Esophagus (tissue), 2 donors: ENCODE results near the gene TNIK. TPM values are rescaled to one million over a fixed set of nuclear protein-coding genes. Genes with fewer than 3 reads are reported as not detected.

Source experiments
- H3K27ac ChIP-seq, 2 donors: one replicate each; pipeline ENCODE4 v1.5.1; 2013; ENCODE audit warnings: low read depth in 2 of 2, mild to moderate bottlenecking in 2 of 2, inconsistent platforms in 1 of 2, low read length in 1 of 2, moderate library complexity in 1 of 2
- H3K27me3 ChIP-seq, 2 donors: one replicate each; pipeline ENCODE4 v1.6.1; 2013; ENCODE audit warnings: low read length in 2 of 2, control low read depth in 1 of 2, mild to moderate bottlenecking in 1 of 2; ENCODE audit not compliant: insufficient read depth in 2 of 2, control insufficient read depth in 1 of 2
- H3K36me3 ChIP-seq, 2 donors: one replicate each; pipeline ENCODE4 v1.6.1; 2013; ENCODE audit warnings: low read length in 1 of 2; ENCODE audit not compliant: control insufficient read depth in 2 of 2, insufficient read depth in 2 of 2
- H3K4me1 ChIP-seq, 2 donors: one replicate each; pipeline ENCODE4 v1.6.1; 2013; ENCODE audit warnings: low read length in 1 of 2; ENCODE audit not compliant: control insufficient read depth in 2 of 2, insufficient read depth in 2 of 2
- H3K4me3 ChIP-seq, 2 donors: one replicate each; pipeline ENCODE4 v1.5.1; 2013; ENCODE audit warnings: low read length in 2 of 2, mild to moderate bottlenecking in 2 of 2, low read depth in 1 of 2, moderate library complexity in 1 of 2
- H3K9me3 ChIP-seq, 2 donors: one replicate each; pipeline ENCODE4 v1.6.1; 2013; ENCODE audit warnings: mild to moderate bottlenecking in 2 of 2, low read depth in 1 of 2, low read length in 1 of 2, moderate library complexity in 1 of 2; ENCODE audit not compliant: control insufficient read depth in 2 of 2, insufficient read depth in 1 of 2
- WGBS, 2 donors: extraction: QIAGEN DNeasy Blood & Tissue Kit; methylation state at CpG; one replicate each; pipeline ENCODE4 v1.1.7; 2013; 5-methylcytosine and 5-hydroxymethylcytosine counted together
- polyA plus RNA-seq, 2 donors: library from polyadenylated mRNA; stranded (reverse); fragments of 200-250 nt; gene quantifications; one replicate each; pipeline ENCODE4 v1.2.3, GENCODE V29; 2013
- donor health status: healthy with polysubstance abuse.
- donor health status: Bipolar disorder and iron deficiency.

TNIK gene
- polyA plus RNA-seq, 2 donors: 2.2 to 3.2 TPM

GRCh38 chr3:171269542-171269941 is 190.7 kb downstream of the TNIK start:
- H3K36me3 ChIP-seq: no peaks in the 10 kb centered on the region
- no peaks in the 10 kb centered on the region for H3K27me3 ChIP-seq
- no peaks in the 10 kb centered on the region for H3K4me1 ChIP-seq
- no peak overlapping the region for H3K27ac ChIP-seq
- no peak overlapping the region for H3K4me3 ChIP-seq
- no peaks in the 10 kb centered on the region for H3K9me3 ChIP-seq

- 46 to 52% methylated on average over 1 of the region's 1 CpG for WGBS, 2 donors
- Histone ChIP-seq H3K4me3 (no peak overlapping the region), H3K27me3 (no peaks in the 10 kb centered on the region), H3K9me3 (no peaks in the 10 kb centered on the region), H3K27ac (no peak overlapping the region), H3K4me1 (no peaks in the 10 kb centered on the region), H3K36me3 (no peaks in the 10 kb centered on the region)
Observed at GRCh38 chr3:171268677-171269076, 191.5 kb downstream of the TNIK start.

- 24 to 28% methylated on average over 1 of the region's 1 CpG for WGBS, 2 donors
- no peaks in the 10 kb centered on the region for H3K27me3 ChIP-seq
- H3K4me1 ChIP-seq: no peaks in the 10 kb centered on the region
- H3K9me3 ChIP-seq: no peaks in the 10 kb centered on the region
- H3K27ac ChIP-seq: peak overlapping the region; percentile 25 to 42
- H3K36me3 ChIP-seq: no peaks in the 10 kb centered on the region
- no peak overlapping the region for H3K4me3 ChIP-seq
Observed at GRCh38 chr3:171267104-171267503, 193.1 kb downstream of the TNIK start.

GRCh38 chr3:171266740-171267073 is 193.5 kb downstream of the TNIK start:
- 35 to 49% methylated on average over 1 of the region's 1 CpG for WGBS, 2 donors
- Histone ChIP-seq H3K4me1 (peaks cover 0 to 2% of the 10 kb centered on the region in 2 donors), H3K36me3 (no peaks in the 10 kb centered on the region), H3K4me3 (no peak overlapping the region), H3K9me3 (no peaks in the 10 kb centered on the region), H3K27me3 (no peaks in the 10 kb centered on the region), H3K27ac (peak overlapping the region in 1 of 2 donors; percentile 24)

GRCh38 chr3:171266034-171266739 is 194.0 kb downstream of the TNIK start:
- Histone ChIP-seq H3K4me3 (no peak overlapping the region), H3K36me3 (no peaks in the 10 kb centered on the region), H3K27me3 (no peaks in the 10 kb centered on the region), H3K27ac (peak overlapping the region; percentile 29 to 40), H3K4me1 (peaks cover 0 to 2% of the 10 kb centered on the region in 2 donors), H3K9me3 (no peaks in the 10 kb centered on the region)
- 56 to 58% methylated on average over 4 of the region's 4 CpGs for WGBS, 2 donors

GRCh38 chr3:171264758-171265157 is 195.4 kb downstream of the TNIK start:
- H3K4me3 ChIP-seq: no peak overlapping the region
- no peak overlapping the region for H3K27ac ChIP-seq
- H3K4me1 ChIP-seq: peaks cover 0 to 2% of the 10 kb centered on the region in 2 donors
- H3K36me3 ChIP-seq: no peaks in the 10 kb centered on the region
- H3K9me3 ChIP-seq: no peaks in the 10 kb centered on the region
- WGBS, 2 donors: 93 to 94% methylated on average over 6 of the region's 6 CpGs
- no peaks in the 10 kb centered on the region for H3K27me3 ChIP-seq

- 62 to 81% methylated on average over 1 of the region's 1 CpG for WGBS, 2 donors
- H3K27ac ChIP-seq: no peak overlapping the region
Observed at GRCh38 chr3:171262431-171262830, 197.8 kb downstream of the TNIK start.

GRCh38 chr3:171261487-171261886 is 198.7 kb downstream of the TNIK start:
- H3K27ac ChIP-seq: peak overlapping the region; percentile 18 to 47
- 68% methylated on average over 3 of the region's 3 CpGs for WGBS, 2 donors
- H3K4me3 ChIP-seq: no peak overlapping the region
- no peaks in the 10 kb centered on the region for H3K9me3 ChIP-seq
- H3K36me3 ChIP-seq: no peaks in the 10 kb centered on the region
- H3K27me3 ChIP-seq: no peaks in the 10 kb centered on the region
- peaks cover 0 to 2% of the 10 kb centered on the region in 2 donors for H3K4me1 ChIP-seq

More at GRCh38 chr3:171262431-171262830, 197.8 kb downstream of the TNIK start:
- Histone ChIP-seq H3K36me3 (no peaks in the 10 kb centered on the region), H3K4me1 (peaks cover 0 to 2% of the 10 kb centered on the region in 2 donors), H3K9me3 (no peaks in the 10 kb centered on the region), H3K4me3 (no peak overlapping the region), H3K27me3 (no peaks in the 10 kb centered on the region)

GRCh38 chr3:171260899-171261298 is 199.3 kb downstream of the TNIK start:
- 80 to 85% methylated on average over 3 of the region's 3 CpGs for WGBS, 2 donors
- peaks cover 0 to 2% of the 10 kb centered on the region in 2 donors for H3K4me1 ChIP-seq
- no peak overlapping the region for H3K4me3 ChIP-seq
- no peaks in the 10 kb centered on the region for H3K9me3 ChIP-seq
- no peaks in the 10 kb centered on the region for H3K36me3 ChIP-seq
- no peaks in the 10 kb centered on the region for H3K27me3 ChIP-seq
- H3K27ac ChIP-seq: peak overlapping the region; percentile 4 to 77

GRCh38 chr3:171260466-171260865 is 199.7 kb downstream of the TNIK start:
- no peaks in the 10 kb centered on the region for H3K9me3 ChIP-seq
- peaks cover 0 to 2% of the 10 kb centered on the region in 2 donors for H3K4me1 ChIP-seq
- no peaks in the 10 kb centered on the region for H3K27me3 ChIP-seq
- no peaks in the 10 kb centered on the region for H3K36me3 ChIP-seq
- H3K4me3 ChIP-seq: no peak overlapping the region
- H3K27ac ChIP-seq: no peak overlapping the region
- WGBS, 2 donors: 95 to 97% methylated on average over 1 of the region's 1 CpG
